ENCODE measurements around the gene COL5A2.

DNA sequence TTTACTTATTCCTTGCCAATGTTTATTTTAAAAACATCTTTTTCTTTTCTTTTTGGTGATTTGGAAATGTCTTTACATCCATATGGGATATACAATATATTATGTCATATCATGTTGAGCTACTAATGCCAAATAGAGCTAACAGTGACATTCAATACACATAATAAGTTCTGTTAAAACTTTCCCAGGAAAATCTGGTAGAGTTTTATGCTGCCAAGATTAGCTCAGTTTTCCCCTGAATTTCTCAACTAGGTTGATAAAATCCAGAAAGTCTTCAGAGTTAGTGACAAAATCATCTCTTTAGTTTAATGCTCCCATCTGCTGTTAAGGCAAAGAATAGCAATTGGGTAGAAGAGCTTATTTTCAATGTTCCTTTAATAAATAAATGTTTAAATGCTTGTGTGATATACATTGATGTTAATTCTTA, 195.5 kb downstream of the COL5A2 start:
- TF ChIP-seq, protein P1, sequence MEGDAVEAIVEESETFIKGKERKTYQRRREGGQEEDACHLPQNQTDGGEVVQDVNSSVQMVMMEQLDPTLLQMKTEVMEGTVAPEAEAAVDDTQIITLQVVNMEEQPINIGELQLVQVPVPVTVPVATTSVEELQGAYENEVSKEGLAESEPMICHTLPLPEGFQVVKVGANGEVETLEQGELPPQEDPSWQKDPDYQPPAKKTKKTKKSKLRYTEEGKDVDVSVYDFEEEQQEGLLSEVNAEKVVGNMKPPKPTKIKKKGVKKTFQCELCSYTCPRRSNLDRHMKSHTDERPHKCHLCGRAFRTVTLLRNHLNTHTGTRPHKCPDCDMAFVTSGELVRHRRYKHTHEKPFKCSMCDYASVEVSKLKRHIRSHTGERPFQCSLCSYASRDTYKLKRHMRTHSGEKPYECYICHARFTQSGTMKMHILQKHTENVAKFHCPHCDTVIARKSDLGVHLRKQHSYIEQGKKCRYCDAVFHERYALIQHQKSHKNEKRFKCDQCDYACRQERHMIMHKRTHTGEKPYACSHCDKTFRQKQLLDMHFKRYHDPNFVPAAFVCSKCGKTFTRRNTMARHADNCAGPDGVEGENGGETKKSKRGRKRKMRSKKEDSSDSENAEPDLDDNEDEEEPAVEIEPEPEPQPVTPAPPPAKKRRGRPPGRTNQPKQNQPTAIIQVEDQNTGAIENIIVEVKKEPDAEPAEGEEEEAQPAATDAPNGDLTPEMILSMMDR (IDR thresholded peaks at IDR 0.05; ENCODE audit: poor library complexity, severe bottlenecking), result peak; percentile 14
- peak; percentile 34 for TF ChIP-seq RAD21 (conservative IDR thresholded peaks at IDR 0.05)
- TF ChIP-seq TAF1 (IDR thresholded peaks at IDR 0.05; ENCODE audit: low read depth), result no peak
- TF ChIP-seq POLR2AphosphoS5 (IDR thresholded peaks at IDR 0.05), result no peak
- no peak for TF ChIP-seq SMC3 (conservative IDR thresholded peaks at IDR 0.05; ENCODE audit: poor library complexity)
